A549 treated with CORT108297 at 1 μM for 4 hours (cell line): ENCODE measurements around the gene PLA2G4C. TPM values are rescaled to one million over a fixed set of nuclear protein-coding genes. Genes with fewer than 3 reads are reported as not detected.

Experiments
- total RNA-seq: library from RNA; stranded (reverse); fragments of 200-300 nt; extraction: Qiagen RNA extraction; gene quantifications from 5 replicates; pipeline ENCODE4 v1.2.3, GENCODE V29; 2022

PLA2G4C gene, protein sequence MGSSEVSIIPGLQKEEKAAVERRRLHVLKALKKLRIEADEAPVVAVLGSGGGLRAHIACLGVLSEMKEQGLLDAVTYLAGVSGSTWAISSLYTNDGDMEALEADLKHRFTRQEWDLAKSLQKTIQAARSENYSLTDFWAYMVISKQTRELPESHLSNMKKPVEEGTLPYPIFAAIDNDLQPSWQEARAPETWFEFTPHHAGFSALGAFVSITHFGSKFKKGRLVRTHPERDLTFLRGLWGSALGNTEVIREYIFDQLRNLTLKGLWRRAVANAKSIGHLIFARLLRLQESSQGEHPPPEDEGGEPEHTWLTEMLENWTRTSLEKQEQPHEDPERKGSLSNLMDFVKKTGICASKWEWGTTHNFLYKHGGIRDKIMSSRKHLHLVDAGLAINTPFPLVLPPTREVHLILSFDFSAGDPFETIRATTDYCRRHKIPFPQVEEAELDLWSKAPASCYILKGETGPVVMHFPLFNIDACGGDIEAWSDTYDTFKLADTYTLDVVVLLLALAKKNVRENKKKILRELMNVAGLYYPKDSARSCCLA
- total RNA-seq, result 10.3 to 16.5 TPM (median 10.5 TPM) in 5 replicates

DNA sequence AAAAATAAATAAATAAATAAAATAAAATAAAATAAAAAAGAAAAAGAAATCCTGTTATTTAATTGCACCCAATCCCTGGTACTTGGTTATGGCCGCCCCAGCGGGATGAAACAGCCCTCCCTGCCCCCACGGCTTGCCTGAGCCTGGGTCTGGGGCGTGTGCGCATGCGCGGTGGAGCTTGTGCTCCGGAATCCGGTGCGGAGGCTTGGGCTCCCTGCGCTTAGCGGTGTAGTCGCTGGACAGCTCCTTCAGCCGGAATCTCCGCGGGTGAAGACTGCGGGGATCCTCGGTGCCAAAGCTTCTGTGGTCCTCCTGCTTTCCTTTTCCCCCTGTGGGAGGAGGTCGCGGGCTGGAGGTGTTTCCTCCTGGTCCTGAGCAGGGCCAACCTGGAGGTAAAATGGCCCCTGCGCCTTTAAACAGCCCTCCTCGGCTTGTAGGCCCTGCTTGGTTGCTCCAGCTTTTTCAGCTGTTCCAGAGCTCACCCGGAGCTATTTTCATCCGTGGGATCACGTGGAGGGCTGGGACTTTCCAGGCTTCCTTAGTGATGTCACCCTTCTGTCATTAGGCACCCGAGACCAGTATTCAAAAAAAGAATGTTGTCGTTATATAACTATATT lies at the start of gene PLA2G4C:
PLA2G4C (minus strand) TSS at position 468 of the 617 bp plus-strand sequence. CDS start 4,288 bp downstream, outside the sequence.

DNA sequence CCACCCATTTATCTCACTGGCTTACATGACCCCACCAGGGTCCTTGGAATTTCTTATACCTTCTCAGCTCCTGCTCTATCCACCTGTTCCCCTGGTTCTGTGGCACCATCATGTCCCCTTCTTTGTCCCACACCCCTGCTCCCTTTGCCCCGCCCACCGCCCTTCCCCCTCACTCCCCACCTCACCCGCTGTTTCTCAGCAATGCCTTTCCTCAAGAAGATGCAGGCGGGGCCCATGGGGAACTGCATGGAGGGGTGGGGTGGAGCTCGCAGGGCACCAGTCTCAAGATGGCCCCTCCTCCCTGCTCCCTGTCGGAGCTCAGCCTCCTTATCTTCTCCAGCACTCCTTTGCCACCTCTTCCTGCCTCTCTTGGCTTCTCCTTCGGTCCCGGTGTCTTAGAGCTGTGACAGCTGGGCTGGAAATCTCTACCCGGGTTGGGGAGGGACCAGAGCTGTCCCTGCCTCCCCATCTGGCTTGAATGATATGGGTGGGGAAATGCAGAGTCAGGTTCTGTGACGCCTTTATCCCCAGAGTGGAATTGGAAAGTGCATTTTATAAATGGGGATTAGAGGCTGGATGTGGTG lies 66.8 kb downstream of the PLA2G4C start, which contains the start of gene CABP5:
CABP5 (minus strand) TSS at position 405 of the 584 bp plus-strand sequence; CDS start at position 248, 157 bp downstream.

Other genes starting within 250 kb of the PLA2G4C start
- gene SULT2A1, start 224.5 kb downstream of the PLA2G4C start, total RNA-seq, result not detected in 5 replicates
- not detected in 5 replicates for gene BSPH1, start 118.6 kb downstream of the PLA2G4C start, total RNA-seq
- gene ELSPBP1, start 116.2 kb downstream of the PLA2G4C start, total RNA-seq, result not detected in 5 replicates
- gene CABP5, start 66.7 kb downstream of the PLA2G4C start, total RNA-seq, result not detected in 5 replicates
- gene LIG1, start 59.5 kb upstream of the PLA2G4C start, total RNA-seq, result 59.0 to 70.2 TPM (median 62.5 TPM) in 5 replicates
- gene ZSWIM9, start 59.9 kb upstream of the PLA2G4C start, total RNA-seq, result 5.7 to 8.7 TPM (median 7.2 TPM) in 5 replicates
- gene CARD8, start 145.1 kb upstream of the PLA2G4C start, total RNA-seq, result 16.5 to 19.8 TPM (median 18.4 TPM) in 5 replicates
- 4.7 to 5.4 TPM (median 5.3 TPM) in 5 replicates for gene ZNF114, start 159.3 kb upstream of the PLA2G4C start, total RNA-seq
- 465 to 500 TPM (median 480 TPM) in 5 replicates for gene EMP3, start 214.7 kb upstream of the PLA2G4C start, total RNA-seq